Gastroesophageal sphincter (tissue), 3 donors: ENCODE results near the gene C3.

Source experiments
- CTCF ChIP-seq, 4 experiments: fragments of 200-600 bp in 2 of 4; fragments of 450-650 bp in 2 of 4; sonication (generic) in 1 of 4; IDR thresholded peaks; one replicate each; pipeline ENCODE4 v1.5.1; 2017 to 2019; ENCODE audit warnings: antibody characterized with exemption in 4 of 4, mild to moderate bottlenecking in 2 of 4, moderate library complexity in 2 of 4
- POLR2A ChIP-seq, 2 donors: fragments of 450-650 bp; IDR thresholded peaks; one replicate each; pipeline ENCODE4 v1.6.1; 2017; ENCODE audit warnings: antibody characterized with exemption in 2 of 2, mild to moderate bottlenecking in 2 of 2, moderate library complexity in 1 of 2
- POLR2AphosphoS5 ChIP-seq: sonication (generic); formaldehyde crosslinking; IDR thresholded peaks from one replicate; pipeline ENCODE4 v1.6.1; 2017; ENCODE audit warnings: antibody characterized with exemption

GRCh38 chr19:6663236-6664201 is 56.9 kb downstream of the C3 start:
- TF ChIP-seq POLR2A (IDR thresholded peaks at IDR 0.05) (no peak), CTCF (IDR thresholded peaks at IDR 0.05) (no peak), POLR2AphosphoS5 (no peak)
